Immature natural killer cell (primary cell): ENCODE measurements around the gene FTL. TPM values are rescaled to one million over a fixed set of nuclear protein-coding genes. Genes with fewer than 3 reads are reported as not detected.
A peak's percentile ranks its signal among the peaks of the same experiment; 100 is the strongest.

ENCODE experiments used
- DNase-seq, 3 donors: peaks; one replicate each; pipeline ENCODE4 v3.0.0; 2022; ENCODE audit warnings: mixed read lengths in 1 of 3
- H3K27ac Mint-ChIP-seq, 6 donors: one replicate each; pipeline ENCODE4 v1.8.0; 2020; ENCODE audit warnings: mixed read lengths in 6 of 6, mild to moderate bottlenecking in 5 of 6, inconsistent platforms in 4 of 6, moderate library complexity in 3 of 6
- H3K27me3 Mint-ChIP-seq, 3 donors: one replicate each; pipeline ENCODE4 v1.8.0; 2020 to 2021; ENCODE audit warnings: low read depth in 3 of 3, mild to moderate bottlenecking in 3 of 3, mixed read lengths in 3 of 3, moderate library complexity in 3 of 3, inconsistent platforms in 1 of 3
- H3K36me3 Mint-ChIP-seq, 3 donors: one replicate each; pipeline ENCODE4 v1.8.0; 2020; ENCODE audit warnings: mixed read lengths in 3 of 3, inconsistent platforms in 2 of 3, mild to moderate bottlenecking in 2 of 3
- H3K4me1 Mint-ChIP-seq, 2 donors: one replicate each; pipeline ENCODE4 v1.8.0; 2020; ENCODE audit warnings: inconsistent platforms in 2 of 2, mild to moderate bottlenecking in 2 of 2, mixed read lengths in 2 of 2, moderate library complexity in 1 of 2
- H3K4me3 Mint-ChIP-seq, 5 donors: one replicate each; pipeline ENCODE4 v1.8.0; 2020; ENCODE audit warnings: mild to moderate bottlenecking in 5 of 5, mixed read lengths in 5 of 5, inconsistent platforms in 3 of 5, moderate library complexity in 3 of 5
- H3K9me3 Mint-ChIP-seq, 6 donors: one replicate each; pipeline ENCODE4 v1.8.0; 2020; ENCODE audit warnings: mild to moderate bottlenecking in 6 of 6, mixed read lengths in 6 of 6, inconsistent platforms in 4 of 6, moderate library complexity in 3 of 6
- polyA plus RNA-seq, 3 donors: library from polyadenylated mRNA; unstranded; fragments of 300-500 nt; fragmentation: Illumina TruSeq; gene quantifications; one replicate each; pipeline ENCODE4 v1.2.3, GENCODE V29; 2021

FTL gene
- polyA plus RNA-seq, 3 donors from 2014 or later: 3,472 to 4,403 (median 4,065) TPM

DNA sequence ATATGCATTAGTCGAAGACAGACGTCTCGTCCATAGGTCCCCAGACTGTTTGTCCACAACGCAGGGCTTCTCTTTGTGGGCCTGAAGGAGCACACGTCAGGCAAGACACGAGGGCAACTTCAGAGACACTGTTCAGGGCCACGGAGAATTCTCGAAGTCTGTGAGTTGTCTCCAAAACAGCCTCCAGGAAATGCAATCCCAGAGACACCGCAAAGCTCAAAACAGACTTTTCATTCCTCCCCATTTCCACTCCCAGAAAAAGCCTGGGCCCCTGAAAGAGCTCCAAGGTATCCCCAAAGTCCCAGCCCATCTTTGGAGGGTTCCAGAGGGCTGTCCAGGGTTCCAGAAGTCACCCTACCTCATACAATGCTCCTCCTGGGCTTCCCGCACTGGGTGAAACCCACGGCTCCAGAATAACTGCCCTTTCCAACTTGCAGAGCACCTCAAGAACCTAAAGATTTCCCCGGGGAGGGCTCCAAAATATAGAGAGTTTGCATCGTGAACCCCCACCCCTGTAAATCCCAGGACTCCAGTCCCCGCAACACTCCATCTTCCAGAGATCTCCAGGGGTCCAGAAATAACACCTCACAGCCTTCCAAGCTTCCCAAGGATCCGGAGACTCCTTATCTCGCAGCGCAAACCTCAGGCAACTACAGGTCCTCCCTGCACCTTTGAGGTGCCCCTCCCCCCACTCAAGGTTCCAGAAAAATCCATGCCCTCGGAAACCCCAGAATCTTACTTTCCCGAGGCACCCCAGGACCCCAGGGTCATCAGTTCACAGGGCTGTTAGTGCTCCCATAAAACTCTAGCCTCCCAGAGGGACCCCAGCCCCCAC lies 687 bp upstream of the FTL start:
- Mint-ChIP-seq H3K36me3 (peaks cover 0 to 12% (median 0%) of the 10 kb centered on the region in 3 donors), H3K9me3 (no peaks in the 10 kb centered on the region), H3K27me3 (peaks cover 14 to 20% (median 18%) of the 10 kb centered on the region in 3 donors), H3K4me3 (peak overlapping the region; percentile 89 to 100 (median 96)), H3K4me1 (peaks cover 54 to 59% of the 10 kb centered on the region in 2 donors), H3K27ac (peak overlapping the region; percentile 81 to 98 (median 94))
- no peak for DNase-seq

DNA sequence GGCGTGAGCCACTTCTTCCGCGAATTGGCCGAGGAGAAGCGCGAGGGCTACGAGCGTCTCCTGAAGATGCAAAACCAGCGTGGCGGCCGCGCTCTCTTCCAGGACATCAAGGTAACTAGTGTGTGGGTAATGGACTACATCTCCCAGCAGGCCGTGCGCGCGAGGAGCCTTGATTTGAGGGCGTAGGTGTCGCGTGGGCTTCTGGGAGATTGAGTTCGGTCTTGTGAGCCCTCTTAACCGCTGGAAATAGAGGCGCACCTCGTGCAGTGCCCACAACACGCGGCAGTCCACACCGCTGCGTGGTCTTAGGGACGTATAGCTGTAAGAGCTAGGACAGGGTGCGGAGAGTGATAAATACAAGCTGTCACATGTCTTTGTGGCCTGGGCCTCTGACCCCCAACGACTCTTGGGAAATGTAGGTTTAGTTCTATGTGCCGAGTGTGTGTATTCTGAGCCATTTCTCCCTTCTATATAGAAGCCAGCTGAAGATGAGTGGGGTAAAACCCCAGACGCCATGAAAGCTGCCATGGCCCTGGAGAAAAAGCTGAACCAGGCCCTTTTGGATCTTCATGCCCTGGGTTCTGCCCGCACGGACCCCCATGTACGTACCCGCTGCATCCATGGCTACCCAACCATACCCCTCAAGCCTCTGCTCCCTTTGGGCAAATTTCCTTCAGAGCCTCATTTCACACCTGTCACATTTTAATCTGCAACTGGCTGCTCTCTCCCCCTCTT lies 864 bp downstream of the FTL start:
- peaks cover 14 to 20% (median 18%) of the 10 kb centered on the region in 3 donors for H3K27me3 Mint-ChIP-seq
- H3K9me3 Mint-ChIP-seq: no peaks in the 10 kb centered on the region
- peak overlapping the region; percentile 89 to 100 (median 96) for H3K4me3 Mint-ChIP-seq
- DNase-seq: peak; percentile 83
- H3K36me3 Mint-ChIP-seq: peaks cover 0 to 16% (median 0%) of the 10 kb centered on the region in 3 donors
- H3K27ac Mint-ChIP-seq: peak overlapping the region; percentile 94 to 98 (median 97)
- peaks cover 54 to 61% of the 10 kb centered on the region in 2 donors for H3K4me1 Mint-ChIP-seq

DNA sequence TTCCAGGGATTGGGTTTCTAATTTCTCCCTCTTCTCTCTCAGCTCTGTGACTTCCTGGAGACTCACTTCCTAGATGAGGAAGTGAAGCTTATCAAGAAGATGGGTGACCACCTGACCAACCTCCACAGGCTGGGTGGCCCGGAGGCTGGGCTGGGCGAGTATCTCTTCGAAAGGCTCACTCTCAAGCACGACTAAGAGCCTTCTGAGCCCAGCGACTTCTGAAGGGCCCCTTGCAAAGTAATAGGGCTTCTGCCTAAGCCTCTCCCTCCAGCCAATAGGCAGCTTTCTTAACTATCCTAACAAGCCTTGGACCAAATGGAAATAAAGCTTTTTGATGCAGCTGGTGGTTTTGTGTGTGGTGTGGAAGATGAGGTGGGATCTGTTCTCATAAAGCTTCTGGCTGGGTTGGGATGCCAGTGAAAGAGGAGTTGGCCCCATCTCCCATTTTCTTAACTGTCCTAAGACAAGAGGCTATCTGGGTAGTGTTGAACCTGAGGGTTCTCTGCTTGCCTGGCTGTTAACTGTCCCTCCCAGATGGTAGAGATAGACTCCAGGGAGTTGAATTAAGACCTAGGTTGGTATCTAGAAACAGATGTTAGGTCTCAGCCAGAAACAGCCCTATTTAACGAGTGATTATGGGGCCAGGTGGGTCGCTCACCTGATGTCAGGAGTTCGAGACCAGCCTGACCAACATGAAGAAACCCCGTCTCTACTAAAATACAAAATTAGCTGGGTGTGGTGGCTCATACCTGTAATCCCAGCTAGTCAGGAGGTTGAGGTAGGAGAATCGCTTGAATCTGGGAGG lies 1.6 kb downstream of the FTL start:
- H3K27ac Mint-ChIP-seq: peak overlapping the region; percentile 94 to 98 (median 97)
- H3K9me3 Mint-ChIP-seq: no peaks in the 10 kb centered on the region
- peak overlapping the region; percentile 89 to 100 (median 96) for H3K4me3 Mint-ChIP-seq
- peaks cover 0 to 18% (median 0%) of the 10 kb centered on the region in 3 donors for H3K36me3 Mint-ChIP-seq
- H3K27me3 Mint-ChIP-seq: peaks cover 14 to 20% (median 18%) of the 10 kb centered on the region in 3 donors
- peaks cover 52 to 59% of the 10 kb centered on the region in 2 donors for H3K4me1 Mint-ChIP-seq
- peak in 1 of 3 donors; percentile 25 for DNase-seq

DNA sequence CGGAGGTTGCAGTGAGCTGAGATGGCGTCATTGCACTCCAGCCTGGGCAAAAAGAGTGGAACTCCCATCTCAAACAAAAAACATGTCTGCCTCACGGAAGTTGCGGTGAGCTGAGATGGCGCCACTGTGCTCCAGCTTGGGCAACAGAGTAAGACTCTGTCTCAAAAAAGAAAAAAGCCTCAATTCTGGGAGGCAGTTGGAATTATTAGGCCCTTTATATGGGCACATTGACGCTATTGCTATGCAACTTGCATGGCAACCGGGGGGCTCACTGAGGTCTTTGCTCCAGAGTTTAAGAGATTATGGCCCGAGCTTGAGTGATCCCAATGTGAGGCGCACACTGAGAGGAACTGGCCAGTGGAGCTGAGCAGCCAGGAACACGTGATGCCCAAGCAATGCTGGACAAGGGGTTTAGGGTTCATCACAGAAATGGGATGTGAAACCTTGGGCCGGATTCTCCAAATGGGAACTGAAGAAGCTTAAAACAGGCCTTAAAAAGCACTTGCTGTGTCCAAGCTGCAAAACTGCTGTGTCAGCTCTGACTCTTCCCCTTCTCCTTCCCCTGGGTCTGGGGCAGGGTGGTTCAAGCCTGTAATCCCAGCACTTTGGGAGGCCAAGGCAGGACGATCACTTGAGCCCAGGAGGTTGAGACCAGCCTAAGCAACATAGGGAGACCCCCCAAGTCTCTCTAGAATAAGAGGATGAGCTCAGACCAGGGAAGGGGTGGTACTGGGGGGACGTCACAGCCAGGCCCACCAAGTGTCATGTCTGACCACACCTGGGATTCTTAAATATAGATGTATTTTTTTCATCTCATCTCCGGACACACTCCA lies 2.5 kb downstream of the FTL start:
- peaks cover 14 to 18% (median 18%) of the 10 kb centered on the region in 3 donors for H3K27me3 Mint-ChIP-seq
- H3K27ac Mint-ChIP-seq: peak overlapping the region in 4 of 6 donors; percentile 8 to 64 (median 32)
- H3K4me3 Mint-ChIP-seq: peak overlapping the region in 3 of 5 donors; percentile 7 to 100 (median 42)
- no peak for DNase-seq
- H3K4me1 Mint-ChIP-seq: peaks cover 44 to 51% of the 10 kb centered on the region in 2 donors
- H3K36me3 Mint-ChIP-seq: peaks cover 0 to 18% (median 0%) of the 10 kb centered on the region in 3 donors
- H3K9me3 Mint-ChIP-seq: no peaks in the 10 kb centered on the region

DNA sequence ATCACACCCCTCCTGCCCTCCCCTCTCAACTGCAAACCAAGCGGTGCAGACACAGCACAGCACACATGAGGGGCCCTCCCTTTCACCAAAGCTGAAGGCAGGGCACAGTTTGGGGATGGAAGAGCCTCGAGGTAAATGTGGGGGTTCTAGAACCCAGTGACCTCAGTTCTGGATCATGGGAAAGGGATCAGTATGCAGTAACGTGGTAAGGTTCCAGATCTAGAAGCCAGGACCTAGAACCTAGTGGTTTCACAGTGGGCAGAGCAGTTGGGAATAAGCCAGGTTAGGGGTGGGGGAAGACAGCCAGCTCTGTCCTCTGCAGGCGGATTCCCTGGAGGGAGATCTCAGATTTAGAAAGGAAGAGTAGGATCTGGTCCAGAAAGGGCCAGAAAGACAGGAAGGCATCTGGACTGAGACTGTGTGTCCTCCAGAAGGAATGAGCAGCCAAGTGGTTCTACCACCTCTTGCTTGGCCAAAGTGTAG lies 3.1 kb downstream of the FTL start:
- DNase-seq: no peak
- Mint-ChIP-seq H3K4me1 (peaks cover 38 to 45% of the 10 kb centered on the region in 2 donors), H3K27me3 (peaks cover 14 to 18% (median 18%) of the 10 kb centered on the region in 3 donors), H3K27ac (peak overlapping the region in 3 of 6 donors; percentile 8 to 45 (median 19)), H3K4me3 (no peak overlapping the region), H3K36me3 (peaks cover 4 to 22% (median 4%) of the 10 kb centered on the region in 3 donors), H3K9me3 (no peaks in the 10 kb centered on the region)

DNA sequence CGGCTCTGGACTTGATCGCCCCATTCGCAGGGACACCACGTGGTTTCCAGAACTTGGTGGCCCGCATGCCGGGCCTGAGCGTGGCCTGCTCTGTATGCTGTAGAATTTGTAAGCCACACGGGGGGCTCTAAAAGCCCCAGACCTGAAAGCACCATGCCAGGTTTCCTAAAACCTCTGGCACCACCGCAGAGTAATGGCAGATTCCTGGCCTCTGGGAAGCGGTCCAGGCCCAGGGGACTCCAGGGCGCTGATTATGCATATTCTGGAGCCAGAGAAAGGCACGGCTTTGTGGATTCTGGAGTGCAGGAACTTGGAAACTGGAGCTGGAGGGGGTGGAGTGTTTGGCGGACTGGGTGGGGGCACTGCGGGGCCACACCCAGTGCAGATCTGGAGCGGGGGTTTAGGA lies 3.7 kb downstream of the FTL start:
- peaks cover 14 to 18% (median 18%) of the 10 kb centered on the region in 3 donors for H3K27me3 Mint-ChIP-seq
- H3K4me1 Mint-ChIP-seq: peaks cover 33 to 39% of the 10 kb centered on the region in 2 donors
- H3K27ac Mint-ChIP-seq: no peak overlapping the region
- no peaks in the 10 kb centered on the region for H3K9me3 Mint-ChIP-seq
- peaks cover 4 to 22% (median 4%) of the 10 kb centered on the region in 3 donors for H3K36me3 Mint-ChIP-seq
- no peak for DNase-seq
- H3K4me3 Mint-ChIP-seq: no peak overlapping the region

DNA sequence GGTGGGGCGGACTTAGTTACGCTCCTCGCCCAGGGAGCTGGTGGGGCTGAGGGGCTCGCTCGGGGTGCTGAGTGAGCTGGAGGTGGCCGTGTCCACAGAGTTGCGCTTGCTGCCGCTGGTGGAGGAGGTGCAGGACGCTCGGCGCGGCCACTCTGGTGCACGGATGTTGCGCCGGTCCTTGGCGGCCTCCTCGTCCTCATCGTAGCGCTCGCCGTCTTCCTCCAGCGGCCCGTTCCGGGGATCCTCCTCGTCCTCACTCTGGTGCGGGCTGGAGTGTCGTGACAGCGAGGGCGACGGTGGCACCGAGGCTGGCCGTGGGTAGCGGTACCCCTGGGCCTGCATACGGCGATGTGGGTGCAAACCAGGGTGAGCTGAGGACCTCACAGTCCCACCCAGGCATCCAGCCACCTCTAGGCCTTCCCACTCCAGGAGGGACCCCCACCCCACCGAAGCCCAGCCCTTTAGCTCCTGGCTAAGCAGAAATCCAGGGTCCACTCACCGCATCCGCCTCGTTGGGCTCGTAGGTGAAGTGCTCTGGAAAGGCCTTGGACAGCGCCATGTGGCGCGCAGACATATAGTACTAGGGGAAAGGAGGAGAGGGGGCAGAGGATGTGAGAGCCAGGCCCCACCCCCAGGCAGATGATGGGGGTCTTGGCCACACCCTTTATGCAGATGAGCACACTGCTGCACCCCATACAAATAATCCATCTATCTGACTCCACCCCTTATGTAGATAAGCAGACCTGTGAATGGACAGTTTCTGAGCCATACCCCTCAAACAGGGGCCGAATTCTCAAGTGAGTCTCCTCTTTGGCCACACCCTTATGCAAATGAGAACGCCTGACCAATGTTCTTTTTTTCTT lies 4.4 kb downstream of the FTL start:
- no peak for DNase-seq
- Mint-ChIP-seq H3K9me3 (no peaks in the 10 kb centered on the region), H3K4me3 (no peak overlapping the region), H3K27me3 (peaks cover 10 to 14% (median 13%) of the 10 kb centered on the region in 3 donors), H3K4me1 (peaks cover 26 to 32% of the 10 kb centered on the region in 2 donors), H3K36me3 (peaks cover 4 to 22% (median 4%) of the 10 kb centered on the region in 3 donors), H3K27ac (no peak overlapping the region)

DNA sequence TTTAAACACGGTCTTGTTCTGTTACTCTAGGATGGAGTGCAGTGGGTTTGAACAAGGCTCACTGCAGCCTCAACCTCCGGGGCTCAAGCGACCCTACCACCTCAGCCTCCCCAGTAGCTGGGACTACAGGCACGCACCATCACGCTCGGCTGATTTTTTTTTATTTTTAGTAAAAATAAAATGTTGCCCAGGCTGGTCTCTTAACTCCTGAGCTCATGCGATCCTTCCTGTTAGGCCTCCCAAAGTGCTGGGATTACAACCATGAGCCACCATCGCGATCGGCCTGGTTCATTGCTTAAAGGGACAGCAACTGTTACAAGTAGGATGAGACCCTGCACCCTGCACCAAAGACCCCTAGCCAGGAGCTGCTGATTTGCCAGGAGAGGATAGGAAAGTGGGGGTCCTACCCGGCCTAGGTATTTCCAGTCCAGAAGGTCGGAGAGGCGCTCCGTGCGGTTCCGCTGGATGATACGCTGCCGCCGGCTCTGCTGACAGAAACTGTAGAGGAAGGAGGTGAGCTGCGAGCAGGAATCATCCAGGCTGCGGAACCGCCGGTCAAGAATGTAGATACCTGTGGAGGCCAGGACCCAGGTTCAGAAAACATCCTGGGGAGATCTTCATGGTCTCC lies 5.1 kb downstream of the FTL start:
- no peak overlapping the region for H3K4me3 Mint-ChIP-seq
- no peak for DNase-seq
- H3K27me3 Mint-ChIP-seq: peaks cover 3 to 8% (median 7%) of the 10 kb centered on the region in 3 donors
- no peaks in the 10 kb centered on the region for H3K9me3 Mint-ChIP-seq
- peaks cover 4 to 22% (median 4%) of the 10 kb centered on the region in 3 donors for H3K36me3 Mint-ChIP-seq
- H3K27ac Mint-ChIP-seq: no peak overlapping the region
- peaks cover 18 to 26% of the 10 kb centered on the region in 2 donors for H3K4me1 Mint-ChIP-seq

DNA sequence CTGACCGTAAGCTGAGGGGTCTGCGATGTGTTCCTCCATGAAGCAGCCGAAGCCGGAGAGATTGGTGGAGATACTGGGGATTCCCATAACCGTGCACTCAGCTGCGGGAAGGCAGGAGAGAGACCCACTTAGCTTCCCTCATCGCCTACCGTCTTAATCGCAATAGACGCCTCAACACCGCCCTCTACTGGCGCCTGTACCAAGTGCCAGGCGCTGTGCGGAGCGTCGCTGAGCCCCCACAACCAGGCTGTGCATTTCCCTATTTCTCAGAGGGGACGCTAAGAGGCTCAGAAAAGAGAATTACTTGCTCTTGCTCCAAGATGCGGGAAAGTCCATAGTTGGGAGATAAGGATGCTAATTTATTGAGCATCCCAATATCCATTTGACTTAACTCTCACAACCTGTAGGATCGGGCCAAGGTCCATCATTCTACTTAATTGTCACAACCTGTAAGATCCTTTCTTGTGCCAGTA lies 5.8 kb downstream of the FTL start:
- Mint-ChIP-seq H3K36me3 (peaks cover 4 to 22% (median 4%) of the 10 kb centered on the region in 3 donors), H3K27ac (no peak overlapping the region), H3K9me3 (no peaks in the 10 kb centered on the region), H3K27me3 (peaks cover 0 to 1% (median 0%) of the 10 kb centered on the region in 3 donors), H3K4me3 (no peak overlapping the region), H3K4me1 (peaks cover 11 to 19% of the 10 kb centered on the region in 2 donors)
- peak; percentile 60 to 68 (median 64) for DNase-seq

DNA sequence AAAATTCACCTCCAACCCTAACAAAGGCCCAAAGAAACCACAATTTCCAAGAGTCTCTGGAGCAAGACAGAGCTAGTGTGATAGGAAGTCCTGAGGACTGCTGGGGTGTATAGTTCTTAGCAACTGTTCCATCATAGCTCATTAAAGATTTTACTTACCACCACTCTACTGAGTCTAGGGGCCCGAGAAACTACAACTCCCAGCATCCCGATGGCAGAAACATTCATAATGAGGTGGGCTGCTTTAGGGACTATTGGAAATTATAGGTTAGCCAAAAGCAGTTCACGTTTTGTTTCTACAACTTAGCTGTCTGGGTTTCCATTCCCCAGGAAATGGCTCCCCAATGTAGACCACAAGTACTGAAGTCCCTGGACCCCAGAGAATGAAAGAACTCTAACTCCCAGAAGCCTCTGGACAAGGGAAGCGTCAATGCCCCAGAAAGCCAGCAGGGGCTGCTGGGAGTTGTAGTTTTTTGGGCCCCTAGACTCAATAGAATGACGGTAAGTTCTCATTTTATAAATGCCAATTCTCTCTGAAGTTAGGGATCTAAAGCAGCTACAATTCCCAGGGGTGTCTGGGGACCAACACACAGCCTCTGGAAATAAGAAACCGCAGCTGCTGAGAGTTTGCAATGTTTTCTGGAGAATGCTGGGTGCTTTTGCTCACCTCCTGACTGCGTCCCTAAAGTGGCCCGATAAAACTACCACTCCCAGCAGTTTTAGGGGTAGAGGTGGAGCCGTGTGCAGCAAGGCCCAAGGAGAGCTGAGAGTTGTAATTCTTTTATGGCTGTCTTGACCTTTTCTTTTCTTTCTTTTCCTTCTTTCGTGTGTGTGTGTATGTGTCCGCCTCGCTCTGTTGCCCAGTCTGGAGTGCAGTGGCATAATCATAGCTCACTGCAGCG lies 11.1 kb downstream of the FTL start:
- no peaks in the 10 kb centered on the region for H3K4me1 Mint-ChIP-seq
- no peaks in the 10 kb centered on the region for H3K9me3 Mint-ChIP-seq
- H3K36me3 Mint-ChIP-seq: peaks cover 7 to 9% (median 8%) of the 10 kb centered on the region in 3 donors
- peak overlapping the region in 1 of 6 donors; percentile 20 for H3K27ac Mint-ChIP-seq
- H3K4me3 Mint-ChIP-seq: no peak overlapping the region
- H3K27me3 Mint-ChIP-seq: no peaks in the 10 kb centered on the region
- DNase-seq: peak in 1 of 3 donors; percentile 30
